GM18951 (cell line): Measurements from ENCODE around the gene RHOXF2.
"Not testable (repeated sequence)": the region's sequence is repeated elsewhere in the genome, so short reads cannot be mapped to it uniquely, and the experiment has no call there.

Experiments used
- POLR2A ChIP-seq: IDR thresholded peaks from 4 replicates; pipeline ENCODE4 v1.6.1; 2011; ENCODE audit warnings: mild to moderate bottlenecking; ENCODE audit not compliant: insufficient read length, insufficient read depth; ENCODE audit errors: extremely low read depth
- in situ Hi-C: fragments of 300-500 bp; cut with MboI; formaldehyde crosslinking; loops from one replicate; pipeline ENCODE4 v1.12.0; 2022; ENCODE audit warnings: low sequenced_read_pairs, mixed read lengths, inconsistent platforms; ENCODE audit not compliant: unreplicated experiment

RHOXF2 gene, protein sequence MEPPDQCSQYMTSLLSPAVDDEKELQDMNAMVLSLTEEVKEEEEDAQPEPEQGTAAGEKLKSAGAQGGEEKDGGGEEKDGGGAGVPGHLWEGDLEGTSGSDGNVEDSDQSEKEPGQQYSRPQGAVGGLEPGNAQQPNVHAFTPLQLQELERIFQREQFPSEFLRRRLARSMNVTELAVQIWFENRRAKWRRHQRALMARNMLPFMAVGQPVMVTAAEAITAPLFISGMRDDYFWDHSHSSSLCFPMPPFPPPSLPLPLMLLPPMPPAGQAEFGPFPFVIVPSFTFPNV

DNA sequence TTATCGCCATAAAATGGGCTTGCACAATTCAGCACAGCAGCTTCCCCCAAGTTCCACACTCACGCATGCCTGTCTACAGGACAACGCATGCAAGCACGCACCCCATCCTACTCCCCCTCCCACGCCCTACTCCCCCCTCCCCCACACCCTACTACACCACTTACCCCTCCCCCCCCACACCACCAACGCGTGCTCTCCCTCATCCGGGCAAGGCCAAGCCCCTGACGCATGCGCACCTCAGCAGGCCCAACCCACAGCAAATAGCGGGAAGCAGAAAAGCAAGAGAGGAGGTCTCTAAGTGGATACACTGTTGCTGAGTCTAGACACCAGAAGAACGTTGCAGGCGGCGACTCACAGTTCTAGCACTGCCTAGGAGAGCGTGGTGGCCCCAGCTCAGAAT lies at the start of gene RHOXF2:
RHOXF2 (plus strand) TSS at position 301 of the 400 bp plus-strand sequence. CDS start 138 bp downstream, outside the sequence.
- in situ Hi-C loops = not testable (repeated sequence)

- no peak for TF ChIP-seq POLR2A
- in situ Hi-C loops = no loop called here
Measured at GRCh38 chrX:120109378-120109777, 49.0 kb upstream of the RHOXF2 start.

DNA sequence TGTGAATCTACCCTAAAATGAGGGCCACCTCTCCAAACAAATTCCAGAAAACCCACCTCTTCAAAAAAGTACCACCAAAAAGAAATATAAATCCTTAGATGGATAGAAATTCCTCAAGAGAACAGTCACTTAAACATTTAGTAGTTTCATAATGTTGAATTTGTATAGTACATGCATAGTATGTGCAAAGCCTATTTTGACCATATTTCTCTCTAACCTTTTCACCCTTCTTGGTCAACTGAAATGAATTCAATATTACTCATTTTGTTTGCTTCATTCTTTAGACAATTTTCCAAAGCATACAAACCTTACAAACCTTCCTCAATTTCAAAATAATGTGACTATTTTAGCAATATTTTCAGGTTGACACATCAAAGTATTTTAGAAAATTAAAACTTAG lies 46.8 kb upstream of the RHOXF2 start:
- TF ChIP-seq POLR2A = no peak
- in situ Hi-C loops = no loop called here

DNA sequence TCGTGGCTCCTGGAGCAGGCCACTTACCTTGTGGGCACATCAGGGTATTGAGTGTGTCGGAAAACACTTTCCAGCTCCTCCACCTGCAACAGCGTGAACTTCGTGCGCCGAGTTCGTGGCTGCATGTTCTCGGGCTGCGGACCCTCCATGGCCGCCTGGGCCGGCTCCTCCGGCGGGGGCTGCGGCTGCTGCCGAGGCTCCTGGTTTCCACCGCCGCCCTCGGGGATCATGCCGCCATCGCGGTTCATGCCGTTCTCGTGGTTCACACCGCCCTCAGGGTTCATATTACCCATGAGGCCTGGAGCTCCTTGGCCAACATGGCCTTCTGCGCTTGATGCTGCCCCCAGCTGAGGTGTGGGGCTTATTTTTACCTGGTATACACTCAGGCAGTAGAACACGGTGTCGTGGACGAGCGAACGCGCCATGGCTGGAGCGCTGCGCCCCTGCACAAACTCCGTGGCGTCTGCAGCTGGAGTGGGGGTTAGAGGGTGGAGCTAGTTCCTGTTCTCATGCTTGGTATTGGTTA lies 42.9 kb upstream of the RHOXF2 start, which contains the start of gene RHOXF1:
RHOXF1 (minus strand) TSS at position 476 of the 526 bp plus-strand sequence; CDS start at position 425, 51 bp downstream.
- in situ Hi-C loops = no loop called here
- no peak for TF ChIP-seq POLR2A

DNA sequence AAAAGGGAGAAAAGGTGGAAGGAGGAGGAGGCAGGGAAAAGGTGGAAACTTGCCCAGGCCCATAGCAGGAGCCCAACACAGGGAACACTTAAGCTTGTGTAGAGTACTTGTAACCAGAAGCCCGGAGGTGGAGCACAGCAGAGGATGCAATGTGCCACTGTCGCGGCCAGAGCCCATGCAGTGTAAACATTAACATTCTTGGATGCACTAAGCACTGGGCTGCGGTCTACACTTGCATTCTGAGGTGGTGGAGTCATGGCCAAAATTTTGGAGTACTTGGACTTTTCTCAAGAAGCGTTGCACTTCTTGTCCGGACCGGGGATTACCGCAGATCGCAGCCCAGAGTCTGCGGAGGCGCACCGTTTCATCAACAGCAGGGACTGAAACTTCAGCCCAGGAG lies 38.2 kb upstream of the RHOXF2 start:
- TF ChIP-seq POLR2A = no peak
- in situ Hi-C loops = no loop called here

DNA sequence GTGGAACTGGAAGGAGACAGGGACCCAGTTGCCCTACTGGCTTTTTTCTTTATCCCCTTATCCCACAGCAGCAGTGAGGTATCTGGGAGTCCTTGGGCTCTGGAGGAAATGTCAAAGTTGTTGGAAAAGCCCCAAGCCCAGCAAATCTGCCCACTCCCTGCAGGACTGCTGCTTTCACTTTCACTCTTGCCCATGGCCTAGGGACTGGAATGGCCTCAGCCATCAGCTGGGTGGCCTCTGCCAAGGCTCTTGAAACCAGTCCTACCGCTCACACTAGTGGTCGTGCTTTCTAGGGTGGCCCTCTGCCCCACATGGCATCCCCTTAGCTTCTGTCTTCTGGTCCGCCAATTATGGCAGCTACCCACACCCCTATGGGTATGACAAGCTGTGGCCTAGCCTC lies 33.0 kb upstream of the RHOXF2 start:
- no peak for TF ChIP-seq POLR2A
- in situ Hi-C loops = no loop called here

DNA sequence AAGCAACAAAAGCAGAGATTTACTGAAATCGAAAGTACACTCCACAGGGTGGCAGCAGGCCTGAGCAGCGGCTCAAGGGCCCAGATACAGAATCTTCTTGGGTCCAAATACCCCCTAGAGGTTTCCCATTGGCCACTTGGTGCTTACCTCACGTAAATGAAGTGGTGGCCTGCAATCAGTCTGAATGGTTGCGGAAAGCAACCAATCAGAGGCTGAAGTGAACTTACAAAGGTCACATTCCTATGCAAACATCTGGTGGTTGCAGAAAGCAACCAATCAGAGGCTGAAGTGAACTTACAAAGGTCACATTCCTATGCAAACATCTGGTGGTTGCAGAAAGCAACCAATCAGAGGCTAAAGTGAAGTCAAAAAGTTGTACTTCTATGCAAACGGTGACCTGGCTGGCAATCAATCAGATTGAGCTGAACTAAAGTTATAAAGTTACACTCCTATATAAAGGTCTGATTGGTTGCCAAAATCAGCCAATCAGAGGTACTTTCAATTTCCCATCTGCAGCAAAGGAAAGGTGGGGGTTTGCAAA lies 30.0 kb upstream of the RHOXF2 start:
- in situ Hi-C loops = not testable (repeated sequence)

DNA sequence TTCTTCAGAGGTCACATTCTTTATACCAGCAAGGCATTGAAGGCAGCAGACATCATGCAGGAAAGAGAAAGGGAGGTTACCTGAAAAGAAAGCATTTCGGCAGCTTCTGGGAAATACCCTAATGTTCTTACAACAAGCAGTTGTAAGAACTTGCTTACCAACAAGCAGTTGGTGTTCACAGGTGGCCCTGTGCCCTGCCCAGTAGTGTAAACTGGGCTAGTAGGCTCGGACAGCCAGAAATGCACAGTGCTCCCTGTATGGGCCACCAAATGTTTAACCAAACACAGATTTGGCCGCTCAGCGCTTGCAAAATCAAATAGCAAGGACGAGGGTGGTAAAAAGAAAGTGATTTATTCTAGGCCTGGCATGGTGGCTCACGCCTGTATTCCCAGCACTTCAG lies 22.3 kb upstream of the RHOXF2 start:
- TF ChIP-seq POLR2A = no peak

DNA sequence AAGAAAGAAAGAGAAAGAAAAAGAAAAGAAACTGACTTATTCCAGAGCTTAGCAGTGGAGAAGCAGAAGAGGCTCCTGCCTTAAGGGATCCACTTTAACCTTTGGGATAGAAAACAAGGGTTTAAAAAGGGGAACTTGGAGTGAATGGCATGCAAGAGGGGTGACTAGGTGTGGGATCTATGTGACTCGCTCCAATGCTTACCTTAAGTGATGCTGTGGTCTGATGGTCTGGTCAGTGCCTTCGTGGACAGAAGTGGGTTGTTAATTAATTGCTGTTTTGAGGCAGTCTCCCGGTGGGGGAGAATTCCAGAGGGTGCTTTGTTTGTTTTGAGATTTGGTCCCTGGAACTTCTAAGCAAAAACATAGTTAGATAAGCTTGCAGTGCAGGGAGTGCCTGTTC lies 21.6 kb upstream of the RHOXF2 start:
- in situ Hi-C loops = no loop called here
- TF ChIP-seq POLR2A = no peak

More for the DNA sequence above, 22.3 kb upstream of the RHOXF2 start:
- in situ Hi-C loops = no loop called here

GRCh38 chrX:120137439-120137838 lies 21.0 kb upstream of the RHOXF2 start:
- in situ Hi-C loops = no loop called here

GRCh38 chrX:120140293-120140981 lies 18.0 kb upstream of the RHOXF2 start:
- TF ChIP-seq POLR2A = no peak
- in situ Hi-C loops = no loop called here

More at GRCh38 chrX:120137439-120137838, 21.0 kb upstream of the RHOXF2 start:
- TF ChIP-seq POLR2A = no peak

- no peak for TF ChIP-seq POLR2A
- in situ Hi-C loops = no loop called here
Measured at GRCh38 chrX:120144178-120144844, 14.1 kb upstream of the RHOXF2 start.

- TF ChIP-seq POLR2A = no peak
- in situ Hi-C loops = no loop called here
Measured at GRCh38 chrX:120145295-120145925, 13.0 kb upstream of the RHOXF2 start.

GRCh38 chrX:120146323-120146722 lies 12.1 kb upstream of the RHOXF2 start:
- in situ Hi-C loops = not testable (repeated sequence)
